HG03521 (cell line): Measurements from ENCODE around the gene RBMS3.

Source experiments
- ATAC-seq: cut with Tn5 transposase; IDR thresholded peaks from one replicate; pipeline ENCODE4 v1.9.1; 2021; ENCODE audit warnings: mild to moderate bottlenecking, moderate library complexity; ENCODE audit not compliant: unreplicated experiment

RBMS3 gene

GRCh38 chr3:29426302-29427226 is 145.7 kb downstream of the RBMS3 start:
- ATAC-seq, result no peak

- no peak for ATAC-seq
These were observed 146.6 kb downstream of the RBMS3 start for GRCh38 chr3:29427266-29428103.

- ATAC-seq, result no peak
These were observed 148.3 kb downstream of the RBMS3 start for GRCh38 chr3:29429055-29429679.

GRCh38 chr3:29430558-29430971 is 149.7 kb downstream of the RBMS3 start:
- ATAC-seq, result no peak

GRCh38 chr3:29436612-29437323 is 155.9 kb downstream of the RBMS3 start:
- no peak for ATAC-seq

- ATAC-seq, result no peak
These were observed 157.7 kb downstream of the RBMS3 start for GRCh38 chr3:29438580-29438979.

- no peak for ATAC-seq
These were observed 159.8 kb downstream of the RBMS3 start for GRCh38 chr3:29440413-29441305.

- ATAC-seq, result no peak
These were observed 160.6 kb downstream of the RBMS3 start for GRCh38 chr3:29441422-29441821.

- no peak for ATAC-seq
These were observed 167.2 kb downstream of the RBMS3 start for GRCh38 chr3:29447946-29448627.

- ATAC-seq, result no peak
These were observed 171.0 kb downstream of the RBMS3 start for GRCh38 chr3:29451920-29452319.

GRCh38 chr3:29452934-29453283 is 172.0 kb downstream of the RBMS3 start:
- ATAC-seq, result no peak

GRCh38 chr3:29453284-29454001 is 172.6 kb downstream of the RBMS3 start:
- no peak for ATAC-seq

- ATAC-seq, result no peak
These were observed 173.3 kb downstream of the RBMS3 start for GRCh38 chr3:29454161-29454611.

GRCh38 chr3:29456901-29457300 is 176.0 kb downstream of the RBMS3 start:
- no peak for ATAC-seq

GRCh38 chr3:29463304-29463703 is 182.4 kb downstream of the RBMS3 start:
- no peak for ATAC-seq

- no peak for ATAC-seq
These were observed 185.0 kb downstream of the RBMS3 start for GRCh38 chr3:29465836-29466235.

- ATAC-seq, result no peak
These were observed 185.6 kb downstream of the RBMS3 start for GRCh38 chr3:29466442-29466841.

- no peak for ATAC-seq
These were observed 187.3 kb downstream of the RBMS3 start for GRCh38 chr3:29468187-29468586.
